ENCODE results near the gene SAC3D1. TPM values are rescaled to one million over a fixed set of nuclear protein-coding genes. Genes with fewer than 3 reads are reported as not detected.

The SAC3D1 gene
- total and polyA plus RNA-seq, 2 of the 8 experiments (the other 6 are each of a cell fraction or from before 2014, with no cell fraction given) = 19.4 to 25.8 TPM

DNA sequence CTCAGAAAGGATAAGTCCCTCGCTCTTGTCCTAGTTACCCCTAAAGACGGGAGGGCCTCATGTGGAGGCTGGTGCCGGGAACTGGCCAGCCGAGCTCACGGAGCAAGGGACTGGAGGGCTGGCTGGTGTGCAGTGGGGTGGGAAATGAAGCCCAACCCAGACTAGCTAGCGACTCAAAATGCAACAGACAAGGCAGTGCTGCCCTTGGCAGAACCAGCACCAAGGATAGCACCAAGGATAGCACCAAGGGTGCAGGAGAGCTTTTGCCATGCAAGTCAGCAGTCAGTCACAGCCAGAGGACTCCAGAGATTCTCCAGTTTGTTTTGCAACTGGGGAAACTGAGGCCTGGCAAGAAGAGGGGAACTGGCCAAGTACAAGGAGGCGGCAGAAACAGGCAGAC lies 37.7 kb upstream of the SAC3D1 start:
- Histone ChIP-seq H3K79me2 (ENCODE audit: control insufficient read depth in 1 of 2, insufficient read depth in 2 of 2, low read length in 2 of 2) (no peaks in the 10 kb centered on the region), H2BK20ac (ENCODE audit: low read length) (no peak overlapping the region), H3K56ac (replicated peaks; ENCODE audit: insufficient read length, low read depth, low read length) (no peak overlapping the region), H3K36me3 (ENCODE audit: control insufficient read depth in 2 of 4, insufficient read depth in 4 of 4, low read length in 3 of 4) (no peaks in the 10 kb centered on the region), H3K4ac (replicated peaks; ENCODE audit: insufficient read length, low read depth, low read length) (no peak overlapping the region), H2BK5ac (ENCODE audit: low read depth, low read length) (no peak overlapping the region), H2BK15ac (ENCODE audit: low read length) (no peak overlapping the region), H2AK5ac (ENCODE audit: low read depth, low read length) (no peak overlapping the region), H3K4me2 (ENCODE audit: insufficient read depth in 1 of 2, low read depth in 2 of 2, low read length in 2 of 2) (no peak overlapping the region), H3K27ac (ENCODE audit: low read depth, low read length) (no peak overlapping the region), H3K23me2 (ENCODE audit: low read depth, low read length) (no peaks in the 10 kb centered on the region), H3K23ac (ENCODE audit: insufficient read length) (no peak overlapping the region), H3K4me1 (replicated peaks in 1 of 4; ENCODE audit: control insufficient read depth in 3 of 4, insufficient read depth in 4 of 4, low read length in 3 of 4) (no peaks in the 10 kb centered on the region), H3K27me3 (replicated peaks in 1 of 4; ENCODE audit: control insufficient read depth in 3 of 4, extremely low read depth in 1 of 4, insufficient read depth in 3 of 4, low read length in 3 of 4) (no peaks in the 10 kb centered on the region), H4K91ac (replicated peaks; ENCODE audit: insufficient read length, low read length) (no peak overlapping the region), H2BK12ac (ENCODE audit: low read depth, low read length) (no peak overlapping the region), H4K8ac (ENCODE audit: extremely low read depth, insufficient read depth, low read length) (no peak overlapping the region), H3K14ac (ENCODE audit: insufficient read length) (no peak overlapping the region), H3K9me3 (ENCODE audit: insufficient read depth in 2 of 2, low read depth in 1 of 2, low read length in 1 of 2) (no peaks in the 10 kb centered on the region), H3K4me3 (ENCODE audit: extremely low read depth in 1 of 4, insufficient read depth in 2 of 4, low read depth in 3 of 4, low read length in 4 of 4) (no peak overlapping the region), H4K5ac (ENCODE audit: insufficient read length, low read depth, low read length) (no peak overlapping the region), H3K79me1 (ENCODE audit: low read depth, low read length) (no peaks in the 10 kb centered on the region), H2BK120ac (replicated peaks; ENCODE audit: low read depth, low read length) (no peak overlapping the region), H2AFZ (ENCODE audit: low read length) (no peak overlapping the region), H3K18ac (ENCODE audit: extremely low read depth, low read length) (no peak overlapping the region), H3K9ac (replicated peaks in 1 of 4; ENCODE audit: extremely low read depth in 1 of 4, low read depth in 3 of 4, low read length in 3 of 4) (no peak overlapping the region), H4K20me1 (replicated peaks in 1 of 2; ENCODE audit: control insufficient read depth in 1 of 2, insufficient read depth in 2 of 2, low read length in 2 of 2) (no peaks in the 10 kb centered on the region)
- WGBS, 2 experiments (ENCODE audit: extremely low coverage in 1 of 2, insufficient coverage in 1 of 2, insufficient read length in 1 of 2, insufficient replicate concordance in 2 of 2, low coverage in 1 of 2, low lambda C conversion rate in 2 of 2, missing lambda C conversion rate in 1 of 2) = 84% methylated on average over 7 of the region's 7 CpGs; no CpG with 5 or more reads in 1 of the 2 experiments
- DNase-seq (ENCODE audit: low read depth in 1 of 2, low spot score in 2 of 2) (no peak), FAIRE-seq (no peak)
- TF ChIP-seq NANOG (IDR thresholded peaks at IDR 0.05; ENCODE audit: insufficient read depth, low read depth, low read length, poor library complexity, severe bottlenecking) (no peak), SAP30 (IDR thresholded peaks at IDR 0.05; ENCODE audit: insufficient read depth, insufficient replicate concordance, low read length) (no peak), SIN3A (conservative IDR thresholded peaks at IDR 0.05 in 1 of 2, IDR thresholded peaks at IDR 0.05 in 1 of 2; ENCODE audit: low read depth in 1 of 2, low read length in 2 of 2) (0 out of 4 replicates have a peak, but pooled peaks have one; percentile 51 to 66)
- ChIA-PET POLR2A (ENCODE audit: partially characterized antibody) (interaction anchor here (0.8 kb wide), 1 partner anchor 222 kb away, joined by 3 read pairs; no protein-coding TSS in a partner anchor), CTCF (ENCODE audit: partially characterized antibody) (interaction anchor here (0.5 to 2.9 kb wide), 8 partner anchors 8 to 156 kb away, joined by 3 to 11 read pairs (median 5); partner anchors contain the start of gene ARL2)
